PC-9 (cell line): Measurements from ENCODE around the gene COL4A2. TPM values are rescaled to one million over a fixed set of nuclear protein-coding genes. Genes with fewer than 3 reads are reported as not detected.

ENCODE experiments used
- BruUV-seq: library from RNA; stranded (reverse); fragments of 400-500 nt; replicated peaks from 2 replicates; lab custom pipeline; 2021; lab: Mats Ljungman, UMichigan
- CTCF ChIA-PET: fragments of 300-600 bp; sonication (Branson Sonifier 250); formaldehyde crosslinking; loops from one replicate; lab custom pipeline; 2022; ENCODE audit warnings: antibody characterized with exemption; lab: Charles Lee
- POLR2A ChIA-PET: fragments of 300-600 bp; sonication (Branson Sonifier 250); formaldehyde crosslinking; loops from one replicate; lab custom pipeline; 2022; ENCODE audit warnings: antibody characterized with exemption; ENCODE audit not compliant: unreplicated experiment; lab: Charles Lee
- DNase-seq, 2 experiments: peaks; one replicate each; pipeline versions ENCODE4 v3.0.0 to v3.0.0-alpha.2; 2015 to 2022; ENCODE audit warnings: mixed read lengths in 1 of 2
- H2AFZ ChIP-seq: fragments of 200-600 bp; sonication (generic); 2 replicates; pipeline ENCODE4 v1.8.1; 2017; ENCODE audit warnings: antibody characterized with exemption
- H3F3A ChIP-seq: fragments of 200-600 bp; sonication (generic); 2 replicates; pipeline ENCODE4 v1.8.1; 2017; ENCODE audit warnings: antibody characterized with exemption, mild to moderate bottlenecking, low read depth; ENCODE audit not compliant: insufficient read depth
- H3K27ac ChIP-seq: fragments of 200-600 bp; sonication (generic); 2 replicates; pipeline ENCODE4 v1.6.1; 2016; ENCODE audit warnings: mixed run types
- H3K27me3 ChIP-seq: fragments of 200-600 bp; sonication (generic); 2 replicates; pipeline ENCODE4 v1.6.1; 2016; ENCODE audit warnings: low read depth, mixed run types; ENCODE audit not compliant: insufficient read depth
- H3K36me3 ChIP-seq: fragments of 200-600 bp; sonication (generic); 2 replicates; pipeline ENCODE4 v1.6.1; 2016; ENCODE audit warnings: low read depth, mixed run types
- H3K4me1 ChIP-seq: fragments of 200-600 bp; sonication (generic); replicated peaks from 2 replicates; pipeline ENCODE4 v1.6.1; 2016; ENCODE audit warnings: mixed run types; ENCODE audit not compliant: insufficient read depth
- H3K4me2 ChIP-seq: fragments of 200-600 bp; sonication (generic); 2 replicates; pipeline ENCODE4 v1.6.1; 2017; ENCODE audit warnings: mixed run types
- H3K4me3 ChIP-seq: fragments of 200-600 bp; sonication (generic); 2 replicates; pipeline ENCODE4 v1.6.1; 2016; ENCODE audit warnings: mixed run types
- H3K79me2 ChIP-seq: fragments of 200-600 bp; sonication (generic); 2 replicates; pipeline ENCODE4 v1.6.1; 2017; ENCODE audit warnings: low read depth, mixed run types
- H3K9me2 ChIP-seq: fragments of 200-600 bp; sonication (generic); 2 replicates; pipeline ENCODE4 v1.8.1; 2017; ENCODE audit warnings: mild to moderate bottlenecking; ENCODE audit not compliant: insufficient read depth
- H3K9me3 ChIP-seq: fragments of 200-600 bp; sonication (generic); 2 replicates; pipeline ENCODE4 v1.8.1; 2016; ENCODE audit warnings: low read depth; ENCODE audit not compliant: insufficient read depth
- H4K20me1 ChIP-seq: fragments of 200-600 bp; sonication (generic); 2 replicates; pipeline ENCODE4 v1.8.1; 2017; ENCODE audit not compliant: insufficient read depth
- CTCF ChIP-seq: fragments of 200-600 bp; sonication (generic); conservative IDR thresholded peaks from 2 replicates; pipeline ENCODE4 v1.6.1; 2017; ENCODE audit warnings: mixed run types, antibody characterized with exemption, mild to moderate bottlenecking, moderate library complexity
- EZH2 ChIP-seq: fragments of 200-600 bp; sonication (generic); IDR thresholded peaks from 2 replicates; pipeline ENCODE4 v1.8.0; 2017; ENCODE audit warnings: antibody characterized with exemption, low read depth
- intact Hi-C: fragments of 100-400 bp; cut with micrococcal nuclease; formaldehyde crosslinking; loops from one replicate; pipeline ENCODE4 v1.10.0; 2022; ENCODE audit not compliant: unreplicated experiment
- total RNA-seq: library from RNA; stranded (reverse); gene quantifications from 2 replicates; pipeline ENCODE4 v1.2.3, GENCODE V29; 2021

The COL4A2 gene
- total RNA-seq, 1 experiment from 2014 or later: 1.2 TPM

GRCh38 chr13:110559429-110559943 lies 252.4 kb downstream of the COL4A2 start:
- peaks cover 55% of the 10 kb centered on the region for H3F3A ChIP-seq
- H3K27ac ChIP-seq: peak overlapping the region; percentile 72
- H3K9me2 ChIP-seq: no peaks in the 10 kb centered on the region
- CTCF ChIA-PET: interaction anchor here (0.7 to 1.0 kb wide), 2 partner anchors 32 to 104 kb away, joined by 3 to 6 read pairs; no protein-coding TSS in a partner anchor
- no peaks in the 10 kb centered on the region for H4K20me1 ChIP-seq
- no peaks in the 10 kb centered on the region for H3K9me3 ChIP-seq
- TF ChIP-seq EZH2 (no peak), CTCF (no peak)
- peaks cover 87% of the 10 kb centered on the region for H3K79me2 ChIP-seq
- no TSS peak for BruUV-seq
- H3K4me1 ChIP-seq: peaks cover 64% of the 10 kb centered on the region
- peak overlapping the region; percentile 91 for H3K4me3 ChIP-seq
- DNase-seq: peak; percentile 64 to 84
- H3K27me3 ChIP-seq: no peaks in the 10 kb centered on the region
- H3K4me2 ChIP-seq: peak overlapping the region; percentile 95
- intact Hi-C loops: loop anchor here (1.0 to 2.0 kb wide), 2 partner anchors 32 to 53 kb away; no protein-coding TSS in a partner anchor
- POLR2A ChIA-PET: interaction anchor here (0.5 to 0.7 kb wide), 3 partner anchors 32 to 816 kb away, joined by 4 to 8 read pairs (median 6); no protein-coding TSS in a partner anchor
- H2AFZ ChIP-seq: no peak overlapping the region
- 0 out of 2 replicates have a peak, but pooled peaks cover 8% of the 10 kb centered on the region for H3K36me3 ChIP-seq

GRCh38 chr13:110559986-110560385 lies 252.9 kb downstream of the COL4A2 start:
- peak overlapping the region; percentile 95; the same call in 1 of the 2 replicates for H2AFZ ChIP-seq
- intact Hi-C loops: loop anchor here (1.0 to 2.0 kb wide), 2 partner anchors 33 to 53 kb away; no protein-coding TSS in a partner anchor
- no peaks in the 10 kb centered on the region for H4K20me1 ChIP-seq
- no peaks in the 10 kb centered on the region for H3K9me2 ChIP-seq
- ChIA-PET CTCF (interaction anchor here (0.7 to 1.0 kb wide), 2 partner anchors 32 to 104 kb away, joined by 3 to 6 read pairs; no protein-coding TSS in a partner anchor), POLR2A (interaction anchor here (0.5 to 0.7 kb wide), 3 partner anchors 32 to 816 kb away, joined by 4 to 8 read pairs (median 6); no protein-coding TSS in a partner anchor)
- BruUV-seq: TSS peak; percentile 43
- H3K79me2 ChIP-seq: peaks cover 82% of the 10 kb centered on the region
- H3K27ac ChIP-seq: peak overlapping the region; percentile 72
- no peaks in the 10 kb centered on the region for H3K9me3 ChIP-seq
- H3F3A ChIP-seq: peaks cover 59% of the 10 kb centered on the region
- no peak for TF ChIP-seq EZH2
- no peak for TF ChIP-seq CTCF
- H3K27me3 ChIP-seq: no peaks in the 10 kb centered on the region
- DNase-seq: peak in 1 of 2 experiments; percentile 67
- 0 out of 2 replicates have a peak, but pooled peaks cover 8% of the 10 kb centered on the region for H3K36me3 ChIP-seq
- H3K4me1 ChIP-seq: peaks cover 64% of the 10 kb centered on the region
- H3K4me3 ChIP-seq: peak overlapping the region; percentile 91
- H3K4me2 ChIP-seq: peak overlapping the region; percentile 95

GRCh38 chr13:110560601-110561343 lies 253.7 kb downstream of the COL4A2 start:
- Histone ChIP-seq H3K79me2 (peaks cover 75% of the 10 kb centered on the region), H3K9me2 (no peaks in the 10 kb centered on the region)
- POLR2A ChIA-PET: interaction anchor here (0.6 to 1.0 kb wide), 3 partner anchors 9 to 155 kb away, joined by 5 to 28 read pairs (median 8); no protein-coding TSS in a partner anchor

More at GRCh38 chr13:110560601-110561343, 253.7 kb downstream of the COL4A2 start:
- H3K9me3 ChIP-seq: no peaks in the 10 kb centered on the region
- H3K27ac ChIP-seq: peak overlapping the region; percentile 72
- TF ChIP-seq CTCF (no peak), EZH2 (no peak)
- peak overlapping the region; percentile 91 for H3K4me3 ChIP-seq
- CTCF ChIA-PET: interaction anchor here (1.0 kb wide), 1 partner anchor 36 kb away, joined by 4 read pairs; no protein-coding TSS in a partner anchor
- H2AFZ ChIP-seq: peak overlapping the region; percentile 95
- H3K4me1 ChIP-seq: peaks cover 64% of the 10 kb centered on the region
- TSS peak; percentile 27 for BruUV-seq
- intact Hi-C loops: loop anchor here (1.0 kb wide), 1 partner anchor 104 kb away; no protein-coding TSS in a partner anchor
- H3F3A ChIP-seq: peaks cover 52% of the 10 kb centered on the region
- no peaks in the 10 kb centered on the region for H4K20me1 ChIP-seq
- H3K4me2 ChIP-seq: peak overlapping the region; percentile 95
- 0 out of 2 replicates have a peak, but pooled peaks cover 8% of the 10 kb centered on the region for H3K36me3 ChIP-seq
- H3K27me3 ChIP-seq: no peaks in the 10 kb centered on the region
- DNase-seq: peak in 1 of 2 experiments; percentile 54
